ENCODE data around the gene SNF8. TPM values are rescaled to one million over a fixed set of nuclear protein-coding genes. Genes with fewer than 3 reads are reported as not detected.

Gene SNF8
- total RNA-seq, 1 experiment from 2014 or later, result 129 TPM

GRCh38 chr17:48890086-48890485 lies 54.6 kb downstream of the SNF8 start:
- no peak overlapping the region for H3T11ph ChIP-seq (ENCODE audit: low read length)
- no peaks in the 10 kb centered on the region for H3K79me2 ChIP-seq (ENCODE audit: insufficient read depth, low read length)
- H3K36me3 Mint-ChIP-seq (ENCODE audit: insufficient read depth in 1 of 3, low read depth in 3 of 3), result peaks cover 3% of the 10 kb centered on the region in 3 experiments; a peak in 4 of 7 replicates
- H3K9me3 ChIP-seq (ENCODE audit: control insufficient read depth, low read depth, low read length), result no peaks in the 10 kb centered on the region
- H2AFZ ChIP-seq (ENCODE audit: low read length), result no peak overlapping the region
- H3K23ac ChIP-seq (ENCODE audit: insufficient read length, low read depth, low read length), result no peak overlapping the region
- H3K79me1 ChIP-seq (ENCODE audit: insufficient read depth, low read depth, low read length, poor library complexity, severe bottlenecking), result peaks cover 4% of the 10 kb centered on the region
- H3K27ac ChIP-seq (ENCODE audit: insufficient read length, low read depth, low read length), result no peak overlapping the region
- no CpG with 5 or more reads among the region's 2 CpGs for WGBS (ENCODE audit: extremely low coverage, insufficient read length, low lambda C conversion rate)
- no peak overlapping the region for H2BK12ac ChIP-seq (ENCODE audit: insufficient read length, low read depth, low read length)
- H3K27ac Mint-ChIP-seq, result no peak overlapping the region
- no peak overlapping the region for H3K9ac ChIP-seq (ENCODE audit: extremely low read depth, insufficient read length, low read length)
- no peak overlapping the region for H4K8ac ChIP-seq (replicated peaks; ENCODE audit: insufficient read length, low read depth, low read length)
- H3K4me2 ChIP-seq (ENCODE audit: insufficient read depth, insufficient read length, low read length), result no peak overlapping the region
- no peak overlapping the region for H3K18ac ChIP-seq (ENCODE audit: insufficient read length, low read depth, low read length)
- H2BK120ac ChIP-seq (ENCODE audit: low read depth, low read length, poor library complexity, severe bottlenecking), result no peak overlapping the region
- no peak overlapping the region for H4K5ac ChIP-seq (ENCODE audit: insufficient read length, low read depth, low read length)
- H3K4ac ChIP-seq (ENCODE audit: low read depth, low read length), result no peak overlapping the region
- no peak overlapping the region for H4K91ac ChIP-seq (ENCODE audit: insufficient read length, low read depth, low read length)
- no peak overlapping the region for H3K56ac ChIP-seq (ENCODE audit: insufficient read length, low read depth, low read length)
- no peaks in the 10 kb centered on the region for H3K9me3 Mint-ChIP-seq
- H2AK5ac ChIP-seq (ENCODE audit: insufficient read length, low read length), result no peak overlapping the region
- TF ChIP-seq CTCF (conservative IDR thresholded peaks at IDR 0.05), result no peak
- DNase-seq, result no peak
- H3K23me2 ChIP-seq (ENCODE audit: insufficient read length, low read depth, low read length, poor library complexity, severe bottlenecking), result peaks cover 7% of the 10 kb centered on the region
- no peak overlapping the region for H2BK5ac ChIP-seq (ENCODE audit: insufficient read length, low read length)
- no peaks in the 10 kb centered on the region for H3K27me3 Mint-ChIP-seq (ENCODE audit: low read depth)
- H3K4me1 Mint-ChIP-seq, result peaks cover 2 to 10% of the 10 kb centered on the region in 2 experiments; a peak in 3 of 4 replicates
- H4K20me1 ChIP-seq (ENCODE audit: control insufficient read depth, insufficient read depth, insufficient read length), result no peaks in the 10 kb centered on the region
- no peak overlapping the region for H2BK20ac ChIP-seq (ENCODE audit: low read depth, low read length, poor library complexity, severe bottlenecking)
- H3K14ac ChIP-seq (ENCODE audit: insufficient read depth, low read length), result no peak overlapping the region
- no peak overlapping the region for H3K4me3 Mint-ChIP-seq
- no peaks in the 10 kb centered on the region for H3K4me1 ChIP-seq (ENCODE audit: insufficient read depth, low read length)
- H3K27me3 ChIP-seq (ENCODE audit: insufficient read depth, low read length), result no peaks in the 10 kb centered on the region
- H2BK15ac ChIP-seq (ENCODE audit: low read depth, low read length), result no peak overlapping the region
